CD4-positive, alpha-beta T cell (primary cell): ENCODE results near the gene DCLK1. TPM values are rescaled to one million over a fixed set of nuclear protein-coding genes. Genes with fewer than 3 reads are reported as not detected.

ENCODE experiments used
- ATAC-seq: fragments of 200-7000 bp; cut with Tn5 transposase; one replicate; pipeline ENCODE4 v1.10.0; 2022; ENCODE audit warnings: mild to moderate bottlenecking; ENCODE audit not compliant: poor library complexity
- CTCF ChIA-PET: fragments of 350-600 bp; sonication (Branson Sonifier 250); formaldehyde crosslinking; loops from one replicate; lab custom pipeline; 2021; ENCODE audit warnings: antibody characterized with exemption, inconsistent platforms; lab: Charles Lee
- POLR2A ChIA-PET: fragments of 350-600 bp; sonication (Branson Sonifier 250); formaldehyde crosslinking; loops from one replicate; lab custom pipeline; 2021; ENCODE audit warnings: antibody characterized with exemption, inconsistent platforms; lab: Charles Lee
- DNase-seq, 14 experiments: peaks; one replicate each; pipeline ENCODE4 v3.0.0-alpha.2; 2013 to 2020; ENCODE audit warnings: mixed read lengths in 2 of 14
- H3K27ac ChIP-seq, 2 donors: one replicate each; pipeline versions ENCODE4 v1.5.1 to v1.7.0; 2013; ENCODE audit warnings: low read length in 2 of 2, low read depth in 1 of 2, mild to moderate bottlenecking in 1 of 2
- H3K27me3 ChIP-seq, 2 experiments: 1 replicate in 1 of 2; 2 replicates in 1 of 2; pipeline versions ENCODE4 v1.6.1 to v1.7.0; 2013; ENCODE audit warnings: low read length in 2 of 2, control low read depth in 1 of 2, mild to moderate bottlenecking in 1 of 2, moderate library complexity in 1 of 2; ENCODE audit not compliant: insufficient read depth in 2 of 2, control insufficient read depth in 1 of 2
- H3K36me3 ChIP-seq: one replicate; pipeline ENCODE4 v1.6.1; 2013; ENCODE audit warnings: low read length, control low read depth; ENCODE audit not compliant: insufficient read depth
- H3K4me1 ChIP-seq: one replicate; pipeline ENCODE4 v1.6.1; 2013; ENCODE audit warnings: low read length, control low read depth; ENCODE audit not compliant: insufficient read depth
- H3K4me3 ChIP-seq: one replicate; pipeline ENCODE4 v1.5.1; 2013; ENCODE audit warnings: mild to moderate bottlenecking, low read length, moderate library complexity
- H3K9me3 ChIP-seq, 2 experiments: 1 replicate in 1 of 2; 2 replicates in 1 of 2; pipeline versions ENCODE4 v1.6.1 to v1.7.0; 2013; ENCODE audit warnings: low read length in 2 of 2, mild to moderate bottlenecking in 2 of 2, control low read depth in 1 of 2, moderate library complexity in 1 of 2; ENCODE audit not compliant: control insufficient read depth in 1 of 2, insufficient read depth in 1 of 2
- H3K27ac Mint-ChIP-seq: one replicate; pipeline ENCODE4 v1.8.0; 2020; ENCODE audit warnings: mixed read lengths
- H3K27me3 Mint-ChIP-seq: one replicate; pipeline ENCODE4 v1.8.0; 2021; ENCODE audit warnings: mixed read lengths
- H3K36me3 Mint-ChIP-seq: one replicate; pipeline ENCODE4 v1.8.0; 2021; ENCODE audit warnings: low read depth, mixed read lengths
- H3K4me1 Mint-ChIP-seq: one replicate; pipeline ENCODE4 v1.8.0; 2021; ENCODE audit warnings: low read depth, mixed read lengths
- H3K4me3 Mint-ChIP-seq: one replicate; pipeline ENCODE4 v1.8.0; 2020; ENCODE audit warnings: mild to moderate bottlenecking, mixed read lengths
- H3K9me3 Mint-ChIP-seq: one replicate; pipeline ENCODE4 v1.8.0; 2020; ENCODE audit warnings: mixed read lengths
- CTCF ChIP-seq: fragments of 200-600 bp; IDR thresholded peaks from one replicate; pipeline ENCODE4 v1.8.0; 2022; ENCODE audit warnings: antibody characterized with exemption, mild to moderate bottlenecking
- intact Hi-C, 2 experiments: fragments of 100-400 bp; cut with DNase I in 1 of 2; cut with micrococcal nuclease in 1 of 2; formaldehyde crosslinking; loops; one replicate each; pipeline versions ENCODE4 v1.15.1 to v1.9.0; 2023 to 2025; cut with DNase I, micrococcal nuclease
- total RNA-seq, 174 experiments: library from RNA in 2 of 174; stranded (reverse) in 2 of 174; gene quantifications; one replicate each; pipeline ENCODE4 v1.2.3 and lab custom pipeline; 2021 to 2026

The DCLK1 gene
- total RNA-seq, 2 experiments from 2014 or later: not detected

GRCh38 chr13:35784286-35784951, 346.8 kb downstream of the DCLK1 start:
- ChIA-PET CTCF (no interaction called here), POLR2A (no interaction called here)
- Mint-ChIP-seq H3K27ac (no peak overlapping the region), H3K4me3 (no peak overlapping the region), H3K9me3 (no peaks in the 10 kb centered on the region), H3K27me3 (peaks cover 8% of the 10 kb centered on the region), H3K4me1 (no peaks in the 10 kb centered on the region), H3K36me3 (no peaks in the 10 kb centered on the region)
- DNase-seq (no peak), ATAC-seq (no peak)
- H3K4me3 ChIP-seq: no peak overlapping the region
- no peaks in the 10 kb centered on the region for H3K4me1 ChIP-seq
- no peak for TF ChIP-seq CTCF
- no peak overlapping the region for H3K27ac ChIP-seq
- no peaks in the 10 kb centered on the region for H3K36me3 ChIP-seq
- intact Hi-C loops: no loop called here
- H3K9me3 ChIP-seq: no peaks in the 10 kb centered on the region
- H3K27me3 ChIP-seq: no peaks in the 10 kb centered on the region

GRCh38 chr13:35782793-35783192, 348.4 kb downstream of the DCLK1 start:
- no peak for ATAC-seq
- Histone ChIP-seq H3K4me1 (no peaks in the 10 kb centered on the region), H3K36me3 (no peaks in the 10 kb centered on the region), H3K4me3 (no peak overlapping the region), H3K9me3 (no peaks in the 10 kb centered on the region), H3K27me3 (no peaks in the 10 kb centered on the region), H3K27ac (no peak overlapping the region)
- Mint-ChIP-seq H3K4me1 (no peaks in the 10 kb centered on the region), H3K4me3 (no peak overlapping the region), H3K36me3 (no peaks in the 10 kb centered on the region), H3K27ac (no peak overlapping the region), H3K27me3 (peaks cover 5% of the 10 kb centered on the region), H3K9me3 (no peaks in the 10 kb centered on the region)
- TF ChIP-seq CTCF: no peak
- ChIA-PET CTCF (no interaction called here), POLR2A (no interaction called here)
- intact Hi-C loops: no loop called here
- no peak for DNase-seq

- POLR2A ChIA-PET: no interaction called here
- CTCF ChIA-PET: no interaction called here
- Mint-ChIP-seq H3K4me3 (no peak overlapping the region), H3K27me3 (peaks cover 5% of the 10 kb centered on the region), H3K4me1 (no peaks in the 10 kb centered on the region), H3K27ac (no peak overlapping the region), H3K36me3 (no peaks in the 10 kb centered on the region), H3K9me3 (no peaks in the 10 kb centered on the region)
- Histone ChIP-seq H3K4me3 (no peak overlapping the region), H3K4me1 (no peaks in the 10 kb centered on the region), H3K27me3 (no peaks in the 10 kb centered on the region), H3K27ac (no peak overlapping the region), H3K36me3 (no peaks in the 10 kb centered on the region), H3K9me3 (no peaks in the 10 kb centered on the region)
- no peak for ATAC-seq
- no peak for TF ChIP-seq CTCF
- DNase-seq: no peak
- intact Hi-C loops: no loop called here
Observed at GRCh38 chr13:35781036-35782000, 349.9 kb downstream of the DCLK1 start.
